ENCODE results near the gene STRADB.
"Not testable (repeated sequence)": the region's sequence is repeated elsewhere in the genome, so short reads cannot be mapped to it uniquely, and the experiment has no call there.

STRADB gene

DNA sequence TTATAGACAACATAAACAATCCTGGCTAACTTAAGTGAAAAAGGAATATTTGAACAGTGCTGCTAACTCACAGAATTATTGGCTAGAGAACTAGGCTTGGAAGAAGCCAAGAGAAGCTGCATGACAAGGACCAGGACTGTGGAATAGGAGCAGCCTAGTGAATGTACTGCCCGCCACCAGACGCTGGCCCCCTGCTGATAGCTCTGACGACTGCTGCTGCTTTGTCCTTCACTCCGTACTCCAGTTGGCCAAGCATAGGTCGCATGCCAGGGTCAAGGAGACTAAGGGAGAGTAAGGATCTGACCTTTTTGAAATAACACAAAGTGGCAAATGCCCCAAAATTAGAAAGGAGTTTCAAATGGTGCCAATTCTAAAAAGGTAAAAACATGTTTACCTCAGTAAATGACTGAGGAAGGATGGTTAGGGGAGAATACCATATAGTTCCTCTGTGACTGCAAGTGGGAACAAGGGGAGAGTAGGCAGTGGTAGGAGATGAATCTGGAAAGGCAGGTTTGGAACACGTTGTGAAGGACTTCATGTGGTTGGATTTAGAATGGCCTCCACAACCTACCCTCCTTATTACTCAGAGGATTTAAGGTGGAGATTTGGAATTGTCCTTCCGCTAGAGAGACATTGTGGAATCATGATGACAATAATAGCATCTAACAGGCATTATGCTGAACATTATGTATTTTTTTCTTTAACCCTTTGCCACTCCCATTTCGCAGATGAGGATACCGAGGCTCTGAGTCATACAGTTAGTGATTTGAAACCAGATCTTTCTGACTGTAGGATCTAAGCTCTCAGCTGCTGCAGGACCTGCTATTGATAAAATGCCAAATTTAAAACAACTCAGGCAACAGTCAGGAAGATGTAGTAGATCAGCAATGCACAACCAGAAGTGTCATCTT, 19.5 kb downstream of the STRADB start:
- DNase-seq, result no peak

DNA sequence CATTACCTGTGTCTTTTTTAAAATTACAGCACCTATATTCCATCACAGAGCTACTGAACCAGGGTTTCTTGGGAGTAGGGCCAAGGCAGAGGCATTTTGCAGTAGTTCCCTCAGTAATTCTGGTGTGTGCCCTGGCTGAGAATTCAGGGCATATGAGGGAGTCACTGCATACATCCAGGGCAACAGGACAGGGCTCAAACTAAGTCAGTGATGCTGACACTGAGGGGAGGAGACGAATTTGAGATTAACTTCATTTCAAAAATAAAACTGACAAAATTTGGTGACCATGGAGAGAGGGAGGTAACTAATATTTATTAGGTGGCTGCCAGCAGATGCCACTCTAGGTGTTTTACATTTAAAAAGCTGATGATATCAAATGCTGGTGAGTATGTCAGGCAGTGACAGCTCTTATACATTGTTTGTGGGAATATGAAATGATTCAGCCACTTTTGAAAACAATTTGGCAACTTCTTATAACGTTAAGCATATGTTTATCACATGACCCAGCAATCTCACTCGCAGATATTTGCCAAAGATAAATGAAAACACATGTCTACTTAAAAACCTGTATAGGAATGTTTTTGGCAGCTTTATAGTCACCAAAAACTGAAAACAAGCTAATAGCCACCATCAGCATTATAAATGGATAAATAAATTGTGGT, 20.3 kb downstream of the STRADB start:
- DNase-seq, result no peak

DNA sequence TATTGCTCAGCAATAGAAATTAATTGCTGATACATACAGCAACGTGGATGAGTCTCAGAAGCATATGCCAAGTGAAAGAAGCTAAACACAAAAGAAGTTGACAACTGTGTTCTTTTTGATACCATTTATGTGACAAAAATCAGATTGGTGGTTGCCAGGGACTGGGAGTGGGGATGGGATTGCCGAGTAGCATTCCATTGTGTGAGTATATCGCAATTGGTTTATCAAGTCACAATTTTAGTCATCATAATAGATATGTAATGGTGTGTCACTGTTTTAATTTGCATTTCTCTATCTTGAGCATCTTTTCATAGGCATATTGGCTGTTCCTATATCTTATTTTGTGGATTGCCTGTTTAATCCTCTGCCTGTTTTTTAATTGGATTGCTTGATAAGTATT, 20.9 kb downstream of the STRADB start:
- DNase-seq, result no peak

DNA sequence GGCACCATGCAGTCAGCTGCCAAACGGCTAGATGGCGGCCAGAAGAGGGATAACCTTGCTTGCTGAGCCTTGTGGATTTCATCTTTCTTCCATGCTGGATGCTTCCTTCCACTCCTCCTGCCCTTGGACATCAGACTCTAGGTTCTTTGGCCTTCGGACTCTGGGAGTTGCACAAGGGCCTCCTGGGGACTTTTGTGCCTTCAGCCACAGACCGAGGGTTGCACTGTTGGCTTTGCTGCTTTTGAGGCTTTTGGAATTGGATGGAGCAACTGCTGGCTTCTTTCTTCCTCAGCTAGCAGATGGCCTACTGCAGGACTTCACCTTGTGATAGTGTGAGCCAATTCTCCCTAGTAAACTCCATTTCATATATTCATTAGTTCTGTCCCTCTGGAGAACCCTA, 31.0 kb downstream of the STRADB start:
- DNase-seq, result no peak

DNA sequence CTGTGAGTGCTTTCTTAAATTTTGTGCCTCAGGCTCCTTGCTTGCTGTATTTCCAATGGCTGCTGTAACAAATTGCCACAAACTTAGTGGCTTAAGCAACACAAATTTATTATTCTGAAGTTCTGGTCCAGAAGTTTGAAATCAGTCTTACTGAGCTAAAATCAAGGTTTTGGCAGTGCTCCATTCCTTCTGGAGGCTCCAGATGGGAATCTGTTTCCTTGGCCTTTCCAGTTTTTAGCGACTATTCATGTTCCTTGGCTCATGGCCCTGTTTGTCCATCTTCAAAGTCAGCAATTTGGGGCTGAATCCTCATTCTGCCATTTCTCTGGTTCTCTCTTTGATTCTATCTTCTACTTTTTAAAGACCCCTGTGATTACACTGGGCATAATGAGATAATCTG, 31.8 kb downstream of the STRADB start:
- no peak for DNase-seq

DNA sequence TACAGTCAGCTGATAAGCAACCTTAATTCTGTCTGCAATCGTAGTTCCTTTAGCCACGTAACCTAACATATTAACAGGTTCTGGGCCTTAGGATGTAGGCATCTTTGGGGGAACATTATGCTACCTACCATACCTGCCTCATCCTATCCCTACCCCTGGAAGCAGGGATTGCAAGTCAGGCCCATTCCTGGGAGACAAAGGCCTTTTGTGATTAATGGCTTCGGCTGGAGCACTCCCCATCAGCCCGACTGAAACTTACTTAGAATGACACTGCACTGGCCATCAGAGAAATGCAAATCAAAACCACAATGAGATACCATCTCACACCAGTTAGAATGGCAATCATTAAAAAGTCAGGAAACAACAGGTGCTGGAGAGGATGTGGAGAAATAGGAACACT, 32.2 kb downstream of the STRADB start:
- DNase-seq, result not testable (repeated sequence)

DNA sequence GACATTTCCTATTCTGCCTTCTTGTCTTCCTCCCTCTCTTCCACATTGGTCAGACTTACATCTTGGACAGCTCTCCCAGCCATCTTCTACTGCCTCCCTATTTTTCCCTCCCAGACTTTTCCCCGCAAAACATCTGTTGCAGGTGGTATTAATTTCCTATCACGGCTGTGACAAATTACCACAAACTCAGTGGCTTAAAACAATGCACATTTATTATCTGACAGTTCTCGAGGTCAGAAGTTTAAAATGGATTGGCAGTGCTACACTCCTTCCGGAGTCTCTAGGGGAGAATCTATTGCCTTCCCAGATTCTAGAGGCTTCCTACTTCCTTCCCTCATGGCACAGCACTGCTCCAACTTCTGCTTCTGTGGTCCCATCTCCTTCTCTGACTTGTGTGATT, 33.3 kb downstream of the STRADB start:
- no peak for DNase-seq

DNA sequence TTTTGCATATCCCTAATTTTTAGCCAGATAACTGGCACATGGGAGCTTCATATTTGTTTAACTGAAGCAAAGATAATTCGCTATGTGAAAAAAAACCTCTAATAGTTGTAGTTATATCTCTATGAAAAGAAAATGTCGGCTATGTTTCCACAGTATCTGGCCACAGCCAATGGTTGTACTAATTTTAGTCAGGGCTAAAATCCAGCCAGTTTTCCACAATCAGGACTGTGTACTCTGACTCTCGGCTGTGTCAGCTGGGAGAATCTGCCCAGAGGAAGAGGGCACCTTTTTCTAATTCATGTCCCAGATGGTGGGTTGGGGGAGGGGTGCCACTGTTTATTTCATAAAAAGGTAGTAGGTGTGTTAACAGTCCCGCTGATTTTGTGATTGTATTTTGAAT, 38.8 kb downstream of the STRADB start:
- no peak for DNase-seq

DNA sequence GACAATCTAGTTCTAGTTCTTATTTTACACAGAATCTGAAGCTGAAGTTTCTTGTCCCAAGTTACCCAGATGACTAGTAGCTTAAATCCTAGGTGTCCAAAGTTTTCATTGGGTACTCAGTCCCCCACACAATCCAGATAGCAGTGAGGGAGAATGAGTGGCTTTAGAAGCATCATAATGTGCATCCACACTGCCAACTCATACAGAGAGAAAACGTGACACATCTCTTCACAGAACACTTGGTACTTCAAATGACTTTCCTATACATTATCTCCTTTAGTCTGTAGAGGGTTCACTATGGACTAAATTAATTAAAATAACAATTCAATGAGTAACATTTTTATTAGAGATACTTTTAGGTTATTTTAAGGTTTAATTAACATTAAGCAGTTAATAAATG, 45.2 kb downstream of the STRADB start:
- DNase-seq, result no peak

DNA sequence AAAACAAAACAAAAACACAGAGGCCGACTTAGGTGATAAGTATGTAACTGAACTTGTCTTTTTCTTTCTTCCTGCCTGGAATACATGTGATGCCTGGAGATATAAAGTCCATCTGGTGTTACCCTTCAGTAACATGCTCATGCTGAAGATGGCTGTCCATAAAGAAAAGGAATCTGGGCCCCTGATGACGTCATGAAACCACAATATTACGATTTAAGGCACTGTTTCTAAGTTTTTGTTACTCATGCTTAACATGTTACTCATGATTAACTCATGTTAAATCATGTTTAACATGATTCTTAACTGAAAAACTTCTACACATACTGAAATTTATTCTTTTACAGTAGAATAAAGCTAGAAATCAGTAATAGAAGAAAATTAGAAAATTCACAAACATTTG, 49.0 kb downstream of the STRADB start:
- no peak for DNase-seq

DNA sequence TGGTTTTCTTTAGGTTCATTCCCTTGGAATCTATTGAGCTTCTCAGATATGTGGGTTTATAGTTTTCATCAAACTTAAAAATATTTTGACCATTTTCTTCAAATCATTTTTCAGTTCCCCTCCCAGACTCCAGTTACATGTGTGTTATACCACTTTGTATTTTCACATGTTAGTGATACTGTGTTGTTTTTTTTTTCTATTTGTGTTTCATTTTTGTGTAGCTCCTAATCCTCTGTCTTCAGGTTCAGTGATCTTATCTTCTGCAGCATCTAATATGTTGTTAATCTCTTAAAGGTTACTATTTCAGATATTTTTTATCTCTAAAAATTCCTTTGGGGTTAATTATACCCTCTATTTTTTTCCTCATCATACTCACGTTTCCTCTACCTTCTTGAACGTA, 51.2 kb downstream of the STRADB start:
- DNase-seq, result no peak

DNA sequence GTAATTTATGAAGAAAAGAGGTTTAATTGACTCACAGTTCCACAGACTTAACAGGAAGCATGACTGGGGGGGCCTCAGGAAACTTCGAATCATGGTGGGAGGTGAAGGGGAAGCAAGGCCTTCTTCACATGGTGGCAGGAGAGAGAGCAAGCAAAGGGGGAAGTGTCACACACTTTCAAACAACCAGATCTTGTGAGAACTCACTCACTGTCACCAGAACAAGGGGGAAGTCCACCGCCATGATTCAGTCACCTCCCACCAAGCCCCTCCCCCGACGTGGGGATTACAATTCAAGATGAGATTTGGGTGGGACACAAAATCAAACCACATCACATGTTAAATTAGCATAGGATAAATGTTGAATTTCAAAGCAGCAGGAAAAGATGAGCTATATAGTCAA, 56.2 kb downstream of the STRADB start:
- no peak for DNase-seq

DNA sequence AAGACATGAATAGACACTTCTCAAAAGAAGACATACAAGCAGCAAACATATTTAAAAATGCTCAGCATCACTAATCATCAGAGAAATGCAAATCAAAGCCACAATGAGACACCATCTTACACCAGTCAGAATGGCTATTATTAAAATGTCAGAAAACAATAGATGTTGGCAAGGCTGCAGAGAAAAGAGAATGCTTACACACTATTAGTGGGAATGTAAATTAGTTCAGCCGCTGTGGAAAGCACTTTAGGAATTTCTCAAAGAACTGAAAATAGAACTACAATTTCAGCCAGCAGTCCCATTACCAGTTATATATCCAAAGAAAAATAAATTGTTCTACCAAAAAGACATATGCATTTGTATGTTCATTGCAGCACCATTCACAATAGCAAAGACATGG, 61.7 kb downstream of the STRADB start:
- DNase-seq, result no peak

DNA sequence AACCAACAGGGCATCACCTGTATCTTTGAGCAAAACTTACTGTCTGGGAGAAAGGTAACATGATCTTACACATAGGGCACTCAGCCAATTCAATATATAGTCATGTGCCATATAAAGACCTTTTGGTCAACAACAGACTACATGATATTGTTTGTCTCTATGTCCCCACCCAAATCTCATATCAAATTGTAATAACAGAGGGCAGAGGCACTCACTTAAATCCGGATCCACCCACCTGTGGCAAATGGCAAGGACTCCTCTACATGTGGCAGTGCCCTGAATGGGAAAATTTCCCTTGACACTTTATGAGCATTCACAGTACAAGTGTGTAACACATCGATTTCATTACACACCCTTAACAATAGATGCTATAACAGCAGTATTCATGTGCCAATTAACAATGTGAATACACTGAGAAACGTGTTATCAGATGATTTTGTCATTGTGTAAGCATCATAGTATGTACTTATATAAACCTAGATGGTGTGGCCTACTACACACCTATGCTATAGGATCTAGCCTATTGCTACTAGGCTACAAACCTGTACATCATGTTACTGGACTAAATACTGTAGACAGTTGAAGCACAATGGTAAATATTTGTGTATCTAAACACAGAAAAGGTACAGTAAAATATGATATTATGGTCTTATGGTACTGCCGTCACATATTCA, 64.2 kb downstream of the STRADB start:
- no peak for DNase-seq

DNA sequence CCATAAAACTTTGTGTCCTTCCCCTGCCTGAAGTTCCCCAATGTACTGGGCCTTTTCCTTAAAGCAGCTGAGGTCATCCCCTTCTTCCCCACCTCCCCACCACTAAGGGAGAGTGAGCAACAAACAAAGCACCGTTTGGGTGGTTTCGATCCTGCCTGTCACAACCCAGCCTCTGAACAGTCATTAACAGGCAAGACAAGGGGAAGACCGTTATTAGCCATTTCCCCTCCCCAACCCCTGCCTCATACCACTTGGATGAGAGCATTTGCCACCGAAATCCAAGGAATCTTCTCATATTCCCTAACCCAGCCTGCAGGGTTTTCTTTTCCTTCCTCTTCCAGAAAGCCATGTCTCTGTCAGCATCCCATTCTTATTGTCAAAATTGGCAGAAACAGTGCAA, 65.6 kb downstream of the STRADB start:
- DNase-seq, result no peak

DNA sequence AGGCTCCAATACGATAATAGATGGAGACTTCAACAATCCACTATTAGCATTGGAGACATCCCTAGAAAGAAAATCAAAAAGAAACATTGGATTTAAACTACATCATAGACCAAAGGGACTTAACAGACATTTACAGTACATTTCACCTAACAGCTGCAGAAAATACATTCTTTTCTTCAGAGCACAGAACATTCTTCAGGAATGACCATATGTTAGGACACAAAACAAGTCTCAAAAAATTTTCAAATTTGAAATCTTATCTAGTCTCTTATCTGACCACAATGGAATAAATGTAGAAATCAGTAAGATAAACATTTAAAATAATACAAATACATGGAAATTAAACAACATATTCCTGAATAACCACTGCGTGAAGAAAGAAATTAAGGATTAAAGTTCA, 68.7 kb downstream of the STRADB start:
- DNase-seq, result no peak

DNA sequence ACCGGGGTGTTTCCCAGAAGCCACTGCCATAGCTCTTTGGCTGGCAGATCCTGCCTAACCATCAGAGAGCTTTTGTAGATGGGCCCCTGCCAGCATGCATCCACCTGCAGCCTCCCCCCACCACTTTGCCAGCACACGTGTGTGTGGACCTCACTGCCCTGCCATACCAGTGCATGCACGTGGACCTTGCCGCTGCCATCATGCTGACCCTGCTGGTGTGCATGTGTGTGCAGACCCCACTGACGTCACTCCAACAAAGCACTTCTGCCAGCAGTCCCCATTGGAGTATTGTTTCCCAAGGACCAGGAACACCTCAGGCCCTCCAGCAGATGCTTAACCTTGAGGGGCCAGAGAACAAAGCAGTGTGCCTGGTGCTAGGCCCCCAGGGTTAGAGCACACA, 71.4 kb downstream of the STRADB start:
- no peak for DNase-seq

DNA sequence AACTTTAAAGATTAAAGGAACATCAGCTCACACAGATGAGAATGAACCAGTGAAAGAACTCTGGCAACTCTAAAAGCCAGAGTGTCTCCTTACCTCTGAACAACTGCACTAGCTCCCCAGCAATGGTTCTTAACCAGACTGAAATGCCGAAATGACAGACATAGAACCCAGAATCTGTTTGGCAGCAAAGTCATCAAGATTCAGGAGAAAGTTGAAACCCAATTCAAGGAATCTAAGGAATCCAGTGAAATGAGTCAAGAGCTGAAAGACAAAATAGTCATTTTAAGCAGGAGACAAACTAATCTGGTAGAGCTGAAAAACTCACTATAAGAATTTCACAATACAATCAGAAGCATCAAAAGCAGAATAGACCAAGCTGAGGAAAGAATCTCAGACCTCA, 72.0 kb downstream of the STRADB start:
- no peak for DNase-seq

Measured in T1000 (cell line).